Right atrium auricular region (tissue), 2 donors: ENCODE data around the gene RXFP1. TPM values are rescaled to one million over a fixed set of nuclear protein-coding genes. Genes with fewer than 3 reads are reported as not detected.

Experiments used
- DNase-seq: peaks from one replicate; pipeline ENCODE4 v3.0.0-alpha.2; 2019; ENCODE audit warnings: low spot score
- H3K27ac ChIP-seq, 2 donors: fragments of 200-600 bp; sonication (generic); 1 replicate in 1 of 2; 2 replicates in 1 of 2; pipeline ENCODE4 v1.5.1; 2016 to 2019
- H3K27me3 ChIP-seq, 2 donors: fragments of 200-600 bp; sonication (generic); one replicate each; pipeline versions ENCODE4 v1.5.1 to v1.6.0; 2017 to 2019
- H3K36me3 ChIP-seq: fragments of 200-600 bp; sonication (generic); one replicate; pipeline ENCODE4 v1.5.1; 2016
- H3K4me1 ChIP-seq, 2 donors: fragments of 200-600 bp; sonication (generic); one replicate each; pipeline versions ENCODE4 v1.5.1 to v1.6.0; 2017 to 2019
- H3K4me3 ChIP-seq, 2 donors: fragments of 200-600 bp; sonication (generic); 1 replicate in 1 of 2; 2 replicates in 1 of 2; pipeline ENCODE4 v1.5.1; 2017 to 2019; ENCODE audit warnings: mild to moderate bottlenecking in 1 of 2, moderate library complexity in 1 of 2
- H3K9me3 ChIP-seq, 2 donors: fragments of 200-600 bp; sonication (generic); one replicate each; pipeline ENCODE4 v1.5.1; 2019
- CTCF ChIP-seq, 2 donors: fragments of 200-600 bp; sonication (generic); IDR thresholded peaks; one replicate each; pipeline ENCODE4 v1.5.1; 2019; ENCODE audit warnings: antibody characterized with exemption in 2 of 2
- total RNA-seq, 2 donors: library from RNA; depleted of rRNA; stranded (reverse); fragments of >200 nt; gene quantifications; one replicate each; pipeline ENCODE4 v1.1.0, GENCODE V29; 2016

Gene RXFP1
- total RNA-seq, 2 donors from 2014 or later: not detected

GRCh38 chr4:158613046-158613445, 91.4 kb downstream of the RXFP1 start:
- H3K9me3 ChIP-seq: no peaks in the 10 kb centered on the region

GRCh38 chr4:158617956-158618355, 96.3 kb downstream of the RXFP1 start:
- no peak overlapping the region for H3K4me3 ChIP-seq
- H3K9me3 ChIP-seq: no peaks in the 10 kb centered on the region
- no peak overlapping the region for H3K27ac ChIP-seq
- DNase-seq: no peak
- H3K36me3 ChIP-seq: no peaks in the 10 kb centered on the region
- no peaks in the 10 kb centered on the region for H3K4me1 ChIP-seq
- H3K27me3 ChIP-seq: no peaks in the 10 kb centered on the region
- no peak for TF ChIP-seq CTCF (IDR thresholded peaks at IDR 0.05)

More at GRCh38 chr4:158613046-158613445, 91.4 kb downstream of the RXFP1 start:
- H3K4me1 ChIP-seq: no peaks in the 10 kb centered on the region
- DNase-seq: no peak
- H3K36me3 ChIP-seq: no peaks in the 10 kb centered on the region
- H3K27me3 ChIP-seq: no peaks in the 10 kb centered on the region
- no peak overlapping the region for H3K4me3 ChIP-seq
- no peak overlapping the region for H3K27ac ChIP-seq
- TF ChIP-seq CTCF (IDR thresholded peaks at IDR 0.05): no peak

GRCh38 chr4:158621729-158622128, 100.0 kb downstream of the RXFP1 start:
- no peak for DNase-seq
- H3K4me1 ChIP-seq: no peaks in the 10 kb centered on the region
- H3K27ac ChIP-seq: no peak overlapping the region
- H3K36me3 ChIP-seq: no peaks in the 10 kb centered on the region
- H3K4me3 ChIP-seq: no peak overlapping the region
- H3K27me3 ChIP-seq: no peaks in the 10 kb centered on the region
- no peak for TF ChIP-seq CTCF (IDR thresholded peaks at IDR 0.05)
- H3K9me3 ChIP-seq: no peaks in the 10 kb centered on the region

- H3K4me1 ChIP-seq: no peaks in the 10 kb centered on the region
- no peaks in the 10 kb centered on the region for H3K36me3 ChIP-seq
- H3K27ac ChIP-seq: no peak overlapping the region
- no peak for DNase-seq
- TF ChIP-seq CTCF (IDR thresholded peaks at IDR 0.05): no peak
- no peaks in the 10 kb centered on the region for H3K9me3 ChIP-seq
- no peaks in the 10 kb centered on the region for H3K27me3 ChIP-seq
- no peak overlapping the region for H3K4me3 ChIP-seq
Observed at GRCh38 chr4:158622251-158622650, 100.6 kb downstream of the RXFP1 start.

GRCh38 chr4:158624889-158625478, 103.3 kb downstream of the RXFP1 start:
- Histone ChIP-seq H3K4me1 (no peaks in the 10 kb centered on the region), H3K9me3 (no peaks in the 10 kb centered on the region), H3K36me3 (no peaks in the 10 kb centered on the region), H3K27ac (peak overlapping the region in 1 of 2 donors; percentile 24), H3K4me3 (no peak overlapping the region), H3K27me3 (no peaks in the 10 kb centered on the region)
- no peak for DNase-seq
- TF ChIP-seq CTCF (IDR thresholded peaks at IDR 0.05): peak; percentile 61 to 76

GRCh38 chr4:158625544-158625943, 103.9 kb downstream of the RXFP1 start:
- H3K27ac ChIP-seq: peak overlapping the region in 1 of 2 donors; percentile 24
- TF ChIP-seq CTCF (IDR thresholded peaks at IDR 0.05): no peak
- no peaks in the 10 kb centered on the region for H3K36me3 ChIP-seq
- no peak overlapping the region for H3K4me3 ChIP-seq
- no peaks in the 10 kb centered on the region for H3K9me3 ChIP-seq
- no peak for DNase-seq
- H3K27me3 ChIP-seq: no peaks in the 10 kb centered on the region
- no peaks in the 10 kb centered on the region for H3K4me1 ChIP-seq
